Urothelium cell line (cell line): ENCODE results near the gene VARS2.

Source experiments
- DNase-seq: peaks from one replicate; pipeline ENCODE4 v3.0.0; 2011; ENCODE audit warnings: low spot score, mixed read lengths
- FAIRE-seq: peaks from 2 replicates; lab custom pipeline; 2011; peaks lifted over from hg19 to GRCh38; lab: Jason Lieb, UNC

The VARS2 gene

GRCh38 chr6:30884521-30885480, 29.2 kb upstream of the VARS2 start:
- DNase-seq: peak; percentile 51
- no peak for FAIRE-seq

- no peak for DNase-seq
Observed at GRCh38 chr6:30885481-30885998, 28.5 kb upstream of the VARS2 start.

GRCh38 chr6:30885999-30886896, 27.8 kb upstream of the VARS2 start:
- no peak for FAIRE-seq
- DNase-seq: peak; percentile 91

More at GRCh38 chr6:30885481-30885998, 28.5 kb upstream of the VARS2 start:
- no peak for FAIRE-seq

GRCh38 chr6:30886897-30887255, 27.2 kb upstream of the VARS2 start:
- DNase-seq (no peak), FAIRE-seq (no peak)

- DNase-seq (no peak), FAIRE-seq (no peak)
Observed at GRCh38 chr6:30887901-30888815, 25.9 kb upstream of the VARS2 start.

GRCh38 chr6:30888816-30889495, 25.1 kb upstream of the VARS2 start:
- no peak for FAIRE-seq

GRCh38 chr6:30889496-30889885, 24.5 kb upstream of the VARS2 start:
- no peak for FAIRE-seq
- DNase-seq: no peak

More at GRCh38 chr6:30888816-30889495, 25.1 kb upstream of the VARS2 start:
- no peak for DNase-seq

GRCh38 chr6:30889921-30890645, 24.0 kb upstream of the VARS2 start:
- DNase-seq: peak; percentile 39
- FAIRE-seq: no peak

GRCh38 chr6:30890646-30891449, 23.2 kb upstream of the VARS2 start:
- FAIRE-seq (no peak), DNase-seq (no peak)

- DNase-seq (no peak), FAIRE-seq (no peak)
Observed at GRCh38 chr6:30891450-30891723, 22.7 kb upstream of the VARS2 start.

- DNase-seq (no peak), FAIRE-seq (no peak)
Observed at GRCh38 chr6:30891816-30892538, 22.1 kb upstream of the VARS2 start.

GRCh38 chr6:30893001-30893591, 20.9 kb upstream of the VARS2 start:
- FAIRE-seq (no peak), DNase-seq (no peak)

- FAIRE-seq: no peak
Observed at GRCh38 chr6:30893666-30894065, 20.4 kb upstream of the VARS2 start.

GRCh38 chr6:30894381-30894780, 19.7 kb upstream of the VARS2 start:
- no peak for DNase-seq
- FAIRE-seq: no peak

More at GRCh38 chr6:30893666-30894065, 20.4 kb upstream of the VARS2 start:
- no peak for DNase-seq

GRCh38 chr6:30894935-30895334, 19.1 kb upstream of the VARS2 start:
- no peak for FAIRE-seq
- DNase-seq: no peak

GRCh38 chr6:30895343-30895742, 18.7 kb upstream of the VARS2 start:
- FAIRE-seq: no peak
- no peak for DNase-seq

- FAIRE-seq (no peak), DNase-seq (no peak)
Observed at GRCh38 chr6:30896541-30896940, 17.5 kb upstream of the VARS2 start.
